GM12864 (cell line): ENCODE measurements around the gene DPF1.

Experiments used
- DNase-seq: peaks from one replicate; pipeline ENCODE4 v3.0.0-alpha.2; 2011; ENCODE audit warnings: low read depth
- H3K4me3 ChIP-seq: 2 replicates; pipeline ENCODE4 v1.5.1; 2011; ENCODE audit warnings: mild to moderate bottlenecking, low read depth, low read length, control low read depth
- TF ChIP-seq, protein P1 (sequence below): IDR thresholded peaks from 2 replicates; pipeline ENCODE4 v1.5.1; 2011; ENCODE audit warnings: low read depth, mild to moderate bottlenecking, moderate library complexity, low read length, control low read depth, inconsistent platforms; ENCODE audit errors: missing control alignments

The DPF1 gene

DNA sequence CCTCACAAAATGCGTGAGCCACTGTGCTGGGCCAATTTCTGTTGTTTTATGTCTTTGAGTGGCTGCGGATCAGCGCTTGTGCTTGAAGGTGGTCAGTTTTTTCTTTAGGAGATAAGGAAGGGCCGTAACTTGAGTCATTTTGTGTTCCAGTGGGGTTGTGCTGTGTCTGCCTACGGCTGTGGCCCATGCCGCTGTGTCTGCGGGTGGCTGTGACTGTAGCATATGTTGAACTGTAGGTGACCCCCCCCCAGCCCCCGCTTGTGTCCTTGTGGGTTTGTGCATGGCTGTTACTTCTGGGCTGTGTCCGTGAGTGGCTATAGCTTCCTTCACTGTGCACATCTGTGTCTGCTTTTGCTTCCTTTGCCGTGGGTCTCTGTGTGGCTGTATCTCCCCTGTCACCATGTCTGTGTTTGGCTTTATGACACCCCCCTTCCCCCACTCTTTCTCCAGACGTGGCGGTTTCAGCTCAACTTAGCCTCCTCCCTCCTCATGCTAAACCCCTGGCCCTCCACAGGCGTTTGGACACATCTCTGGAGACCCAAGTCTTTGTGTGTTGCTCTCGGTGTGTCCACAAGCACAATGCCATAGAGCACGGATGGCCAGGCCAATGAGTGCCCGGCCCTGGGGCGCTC is 31.5 kb upstream of the DPF1 start:
- H3K4me3 ChIP-seq: no peak overlapping the region
- no peak for DNase-seq
- TF ChIP-seq, protein P1, sequence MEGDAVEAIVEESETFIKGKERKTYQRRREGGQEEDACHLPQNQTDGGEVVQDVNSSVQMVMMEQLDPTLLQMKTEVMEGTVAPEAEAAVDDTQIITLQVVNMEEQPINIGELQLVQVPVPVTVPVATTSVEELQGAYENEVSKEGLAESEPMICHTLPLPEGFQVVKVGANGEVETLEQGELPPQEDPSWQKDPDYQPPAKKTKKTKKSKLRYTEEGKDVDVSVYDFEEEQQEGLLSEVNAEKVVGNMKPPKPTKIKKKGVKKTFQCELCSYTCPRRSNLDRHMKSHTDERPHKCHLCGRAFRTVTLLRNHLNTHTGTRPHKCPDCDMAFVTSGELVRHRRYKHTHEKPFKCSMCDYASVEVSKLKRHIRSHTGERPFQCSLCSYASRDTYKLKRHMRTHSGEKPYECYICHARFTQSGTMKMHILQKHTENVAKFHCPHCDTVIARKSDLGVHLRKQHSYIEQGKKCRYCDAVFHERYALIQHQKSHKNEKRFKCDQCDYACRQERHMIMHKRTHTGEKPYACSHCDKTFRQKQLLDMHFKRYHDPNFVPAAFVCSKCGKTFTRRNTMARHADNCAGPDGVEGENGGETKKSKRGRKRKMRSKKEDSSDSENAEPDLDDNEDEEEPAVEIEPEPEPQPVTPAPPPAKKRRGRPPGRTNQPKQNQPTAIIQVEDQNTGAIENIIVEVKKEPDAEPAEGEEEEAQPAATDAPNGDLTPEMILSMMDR: no peak

DNA sequence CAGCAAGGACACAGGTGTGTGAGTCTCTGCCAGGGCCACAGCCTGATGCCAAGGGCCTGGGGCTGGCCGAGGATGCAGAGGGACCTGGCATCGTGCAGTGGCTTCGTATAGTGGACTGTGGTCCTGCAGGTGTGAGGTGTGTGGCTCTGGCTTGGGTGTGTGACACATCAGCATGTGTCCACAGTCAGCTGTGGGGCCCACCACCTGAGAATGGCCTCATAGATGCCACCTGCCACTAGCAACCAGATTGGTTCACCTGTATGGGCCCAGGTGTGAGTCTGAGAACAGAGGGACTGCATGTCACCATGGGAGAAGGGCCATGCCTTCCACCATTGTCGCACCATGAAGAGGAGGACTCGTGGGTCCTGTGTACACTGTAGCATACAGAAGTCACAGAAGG is 29.8 kb upstream of the DPF1 start:
- no peak for DNase-seq
- TF ChIP-seq, protein P1: no peak
- H3K4me3 ChIP-seq: no peak overlapping the region

DNA sequence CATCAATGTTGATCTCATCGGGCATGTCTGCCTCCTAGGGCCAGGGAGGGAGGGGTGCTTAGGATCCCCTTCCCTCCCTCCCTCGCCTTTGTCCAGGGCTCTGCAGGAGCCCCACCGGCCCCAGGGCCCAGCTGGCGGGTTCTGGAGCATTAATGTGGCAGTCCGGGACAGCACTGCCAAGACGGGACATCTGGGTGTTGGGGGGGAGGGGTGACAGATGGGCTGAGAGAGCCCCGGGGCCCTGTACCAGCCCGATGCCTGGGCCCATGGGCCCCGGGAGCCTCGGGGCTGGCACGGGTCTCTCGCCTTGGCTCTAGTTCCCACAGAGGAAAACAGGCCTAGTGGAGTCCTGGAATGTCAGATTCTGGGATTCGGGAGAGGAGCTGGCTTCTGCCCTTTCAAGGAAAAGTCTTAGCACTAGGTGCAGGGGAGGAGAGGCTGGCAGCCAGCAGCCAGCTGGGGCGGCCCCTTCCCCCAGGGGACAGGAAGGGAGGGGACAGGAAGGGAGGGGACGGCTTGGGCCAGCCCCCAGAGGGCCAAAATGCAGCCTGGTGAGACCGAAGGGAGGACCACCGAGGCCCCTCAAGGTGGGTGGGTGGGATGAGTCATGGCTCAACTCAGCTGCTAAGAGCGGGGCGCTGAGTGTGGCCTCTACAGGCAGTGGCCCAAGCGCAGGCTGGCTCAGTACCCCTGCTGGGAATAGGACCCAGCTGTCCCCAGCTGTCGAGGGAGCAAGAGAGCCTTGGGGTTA is 29.1 kb upstream of the DPF1 start:
- no peak overlapping the region for H3K4me3 ChIP-seq
- TF ChIP-seq, protein P1: no peak
- DNase-seq: no peak

DNA sequence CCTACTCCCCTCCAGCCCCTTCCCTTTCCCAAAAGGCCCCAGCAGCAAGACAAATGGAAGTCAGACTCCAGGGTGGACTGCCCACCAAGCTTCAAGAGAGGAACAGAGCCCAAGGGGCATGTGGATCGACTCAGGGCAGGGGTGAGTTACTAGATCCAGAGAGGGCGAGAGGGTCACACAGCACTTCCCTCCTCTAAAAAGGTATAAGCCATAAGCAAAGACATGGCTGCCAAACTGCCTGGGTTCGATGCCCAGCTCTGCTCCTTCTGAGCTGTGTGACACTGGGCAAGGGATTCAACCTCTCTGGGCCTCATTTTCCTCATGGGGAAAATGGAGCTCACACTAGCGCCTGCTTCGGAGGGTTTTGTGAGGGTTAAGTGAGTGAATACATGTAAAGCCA is 28.4 kb upstream of the DPF1 start:
- DNase-seq: no peak
- H3K4me3 ChIP-seq: no peak overlapping the region
- TF ChIP-seq, protein P1: no peak

DNA sequence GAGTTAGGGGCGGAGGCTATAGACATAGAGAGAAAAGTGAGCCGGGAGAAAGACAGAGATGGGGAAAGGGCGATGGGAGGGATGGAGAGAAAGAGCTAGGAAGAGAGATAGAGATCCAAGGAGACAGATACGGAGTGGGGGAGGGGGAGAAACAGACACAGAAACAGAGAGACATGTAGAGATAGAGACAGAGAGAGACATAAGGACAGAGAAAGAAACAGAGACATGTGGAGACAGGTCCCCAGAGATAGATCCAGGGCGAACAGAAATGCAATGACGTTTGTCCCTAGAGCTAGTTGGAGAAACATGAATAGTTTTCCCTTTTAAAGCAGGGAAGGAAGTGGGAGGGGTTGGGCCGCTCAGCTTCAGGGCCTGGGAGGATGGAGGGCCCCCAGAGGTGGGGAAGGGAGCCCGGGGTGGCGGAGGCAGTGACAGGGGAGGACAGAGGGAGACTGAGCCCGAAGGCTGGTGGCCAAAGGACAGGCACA is 27.6 kb upstream of the DPF1 start:
- TF ChIP-seq, protein P1: no peak
- H3K4me3 ChIP-seq: no peak overlapping the region
- DNase-seq: no peak

DNA sequence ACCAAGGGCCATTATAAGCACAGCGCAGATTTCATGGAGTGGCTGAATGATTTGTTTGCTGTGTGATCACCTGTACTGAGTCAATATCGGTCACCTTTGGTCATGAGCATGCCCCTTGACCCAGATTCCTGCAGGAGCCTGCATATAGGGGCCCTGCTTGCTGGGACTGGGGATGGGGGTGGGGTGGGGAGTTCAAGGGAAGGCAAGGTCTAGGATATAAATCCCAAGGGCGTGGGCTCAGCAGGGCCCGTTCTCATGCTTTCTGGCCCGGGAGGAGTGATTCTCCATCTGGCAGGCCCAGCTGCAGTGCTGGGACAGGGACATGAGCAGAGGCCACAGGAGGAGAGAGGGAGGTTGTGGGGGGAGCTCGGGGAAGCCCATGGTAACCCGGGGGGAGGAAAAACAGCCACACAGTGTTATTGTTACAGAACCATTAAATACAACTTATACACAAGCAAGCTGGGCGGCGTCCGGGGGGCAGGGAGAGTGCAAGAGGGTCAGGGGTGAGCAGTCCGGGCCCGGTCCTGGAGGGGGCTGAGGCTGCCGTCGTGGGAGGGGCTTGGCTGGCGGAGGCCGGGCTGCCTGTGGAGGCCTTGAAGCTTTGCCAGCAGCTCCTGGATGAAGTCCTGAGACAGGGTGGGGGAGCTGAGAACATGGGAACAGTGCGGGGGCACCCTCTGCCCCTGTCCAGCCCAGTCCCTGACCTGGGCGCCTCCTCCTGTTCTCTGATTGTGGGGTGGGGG is 27.0 kb upstream of the DPF1 start:
- DNase-seq: no peak
- TF ChIP-seq, protein P1: no peak
- no peak overlapping the region for H3K4me3 ChIP-seq
